Measurements from ENCODE around the gene BPIFB3.
A peak's percentile ranks its signal among the peaks of the same experiment; 100 is the strongest.

DNA sequence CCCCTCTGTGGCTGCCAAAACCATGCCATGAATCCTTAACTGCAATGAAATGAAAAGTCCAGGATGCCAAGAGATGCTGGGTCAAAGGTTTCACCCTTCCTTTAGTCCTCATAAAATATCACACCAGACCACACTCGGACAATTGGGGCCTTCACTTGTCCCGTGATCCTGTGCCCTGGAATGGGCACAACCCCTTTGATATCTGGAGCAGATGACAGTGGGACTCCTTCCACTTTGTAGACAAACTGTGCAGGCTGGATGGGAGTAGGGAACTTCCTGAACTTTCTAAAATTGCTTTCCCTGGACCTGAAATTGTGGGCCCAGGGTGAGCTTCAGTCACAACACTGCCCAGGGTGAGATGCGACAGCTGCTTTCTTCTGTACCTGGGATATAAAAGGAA, 31.8 kb upstream of the BPIFB3 start:
- TF ChIP-seq ZIK1 (CRISPR knock-in tag; IDR thresholded peaks at IDR 0.05; ENCODE audit: borderline replicate concordance, low read depth) (no peak), RARG (CRISPR knock-in tag; IDR thresholded peaks at IDR 0.05; ENCODE audit: low read depth) (no peak), ZFX (CRISPR knock-in tag; IDR thresholded peaks at IDR 0.05; ENCODE audit: low read depth) (0 out of 2 replicates have a peak, but pooled peaks have one; percentile 10), JUND (CRISPR knock-in tag; IDR thresholded peaks at IDR 0.05) (no peak)
- TF ChIP-seq, protein P1, sequence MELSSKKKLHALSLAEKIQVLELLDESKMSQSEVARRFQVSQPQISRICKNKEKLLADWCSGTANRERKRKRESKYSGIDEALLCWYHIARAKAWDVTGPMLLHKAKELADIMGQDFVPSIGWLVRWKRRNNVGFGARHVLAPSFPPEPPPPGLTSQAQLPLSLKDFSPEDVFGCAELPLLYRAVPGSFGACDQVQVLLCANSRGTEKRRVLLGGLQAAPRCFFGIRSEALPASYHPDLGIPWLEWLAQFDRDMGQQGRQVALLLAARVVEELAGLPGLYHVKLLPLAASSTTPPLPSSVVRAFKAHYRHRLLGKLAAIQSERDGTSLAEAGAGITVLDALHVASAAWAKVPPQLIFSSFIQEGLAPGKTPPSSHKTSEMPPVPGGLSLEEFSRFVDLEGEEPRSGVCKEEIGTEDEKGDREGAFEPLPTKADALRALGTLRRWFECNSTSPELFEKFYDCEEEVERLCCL (CRISPR knock-in tag; IDR thresholded peaks at IDR 0.05; ENCODE audit: borderline replicate concordance), result no peak
- TF ChIP-seq, protein P2, sequence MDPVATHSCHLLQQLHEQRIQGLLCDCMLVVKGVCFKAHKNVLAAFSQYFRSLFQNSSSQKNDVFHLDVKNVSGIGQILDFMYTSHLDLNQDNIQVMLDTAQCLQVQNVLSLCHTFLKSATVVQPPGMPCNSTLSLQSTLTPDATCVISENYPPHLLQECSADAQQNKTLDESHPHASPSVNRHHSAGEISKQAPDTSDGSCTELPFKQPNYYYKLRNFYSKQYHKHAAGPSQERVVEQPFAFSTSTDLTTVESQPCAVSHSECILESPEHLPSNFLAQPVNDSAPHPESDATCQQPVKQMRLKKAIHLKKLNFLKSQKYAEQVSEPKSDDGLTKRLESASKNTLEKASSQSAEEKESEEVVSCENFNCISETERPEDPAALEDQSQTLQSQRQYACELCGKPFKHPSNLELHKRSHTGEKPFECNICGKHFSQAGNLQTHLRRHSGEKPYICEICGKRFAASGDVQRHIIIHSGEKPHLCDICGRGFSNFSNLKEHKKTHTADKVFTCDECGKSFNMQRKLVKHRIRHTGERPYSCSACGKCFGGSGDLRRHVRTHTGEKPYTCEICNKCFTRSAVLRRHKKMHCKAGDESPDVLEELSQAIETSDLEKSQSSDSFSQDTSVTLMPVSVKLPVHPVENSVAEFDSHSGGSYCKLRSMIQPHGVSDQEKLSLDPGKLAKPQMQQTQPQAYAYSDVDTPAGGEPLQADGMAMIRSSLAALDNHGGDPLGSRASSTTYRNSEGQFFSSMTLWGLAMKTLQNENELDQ (CRISPR knock-in tag; IDR thresholded peaks at IDR 0.05; ENCODE audit: borderline replicate concordance), result no peak
